Activated T-cell treated with anti-CD3 and anti-CD28 coated beads for 4 hours (primary cell): ENCODE results near the gene TMEM126B.

ENCODE experiments used
- DNase-seq: peaks from one replicate; pipeline ENCODE4 v3.0.0-alpha.2; 2020

TMEM126B gene

DNA sequence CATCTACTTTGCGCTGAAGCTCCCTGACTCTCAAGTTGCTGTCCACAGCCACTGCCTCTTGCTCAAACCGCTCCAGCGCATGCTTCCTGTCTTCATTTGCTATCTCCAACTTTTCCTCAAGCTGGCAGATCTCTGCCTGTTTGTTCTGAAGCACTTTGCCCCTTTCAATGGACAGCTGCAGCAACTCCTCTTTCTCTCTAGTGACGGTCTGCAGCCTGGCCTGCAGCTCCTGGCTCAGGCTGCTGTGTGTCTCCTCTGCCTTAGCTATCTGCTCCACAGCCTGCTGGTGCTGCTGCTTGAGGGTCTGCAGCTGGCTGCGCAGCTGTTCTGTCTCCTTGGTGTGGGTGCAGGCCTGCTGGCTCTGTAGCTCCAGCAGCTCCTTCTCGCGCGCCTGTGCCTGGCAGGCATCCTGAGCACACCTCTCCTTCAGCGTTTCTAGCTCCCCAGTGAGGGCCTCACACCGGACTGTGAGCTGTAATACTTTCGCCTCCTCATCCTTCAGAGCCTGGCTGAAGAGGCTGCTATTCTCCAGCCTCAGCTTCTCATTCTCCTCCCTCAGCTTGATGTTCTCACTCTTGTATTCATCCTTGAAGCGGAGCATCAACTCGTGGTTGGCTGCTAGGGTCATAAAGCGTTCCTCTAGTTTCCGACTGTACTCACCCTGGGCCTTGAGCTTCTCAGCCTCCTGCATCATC, 56.9 kb downstream of the TMEM126B start:
- DNase-seq = no peak

DNA sequence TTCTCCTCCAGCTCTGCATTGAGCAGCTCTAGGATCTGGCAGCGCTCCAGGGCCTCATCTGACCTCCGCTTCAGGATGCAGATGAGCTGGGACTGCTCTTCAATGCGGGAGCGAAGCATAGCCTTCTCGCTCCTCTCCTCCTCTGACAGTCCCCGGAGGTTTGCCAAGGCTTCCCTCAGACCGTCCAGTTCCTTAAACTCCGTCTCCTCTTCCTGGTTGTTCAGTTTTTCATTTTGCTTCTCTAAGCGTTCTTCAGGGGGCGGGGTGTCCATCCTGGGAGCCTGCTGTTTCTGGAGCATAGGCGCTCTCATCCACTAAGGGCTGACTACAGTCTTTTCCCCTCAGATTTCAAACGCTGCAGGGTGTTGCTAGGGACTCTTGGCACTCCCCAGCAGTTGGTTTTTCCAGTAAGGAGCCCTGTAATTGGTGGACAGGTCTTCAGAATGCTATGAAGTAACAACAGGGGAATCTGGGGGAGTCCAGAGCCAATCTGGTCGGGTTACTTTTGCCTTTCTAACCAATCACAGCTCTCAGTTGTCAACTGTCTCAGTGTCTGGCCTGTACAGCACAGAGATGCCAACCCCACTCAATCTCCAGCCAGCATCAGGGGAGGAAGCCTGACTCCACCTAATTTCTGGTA, 57.5 kb downstream of the TMEM126B start, which contains the start of gene CCDC89:
Gene CCDC89 (minus strand): TSS at position 376 of the 640 bp plus-strand sequence. CDS start 65 bp downstream, at position 311.
- DNase-seq = no peak
